Testis (tissue), 2 donors: ENCODE measurements around the gene SUSD6.

Experiments
- POLR2A ChIP-seq: fragments of 450-650 bp; IDR thresholded peaks from one replicate; pipeline ENCODE4 v1.6.1; 2017; ENCODE audit warnings: antibody characterized with exemption, mild to moderate bottlenecking, moderate library complexity
- TF ChIP-seq, protein P1 (sequence below), 3 experiments: fragments of 450-650 bp in 2 of 3; fragments of 200-600 bp in 1 of 3; sonication (generic) in 1 of 3; IDR thresholded peaks; one replicate each; pipeline ENCODE4 v1.5.1; 2016 to 2019; ENCODE audit warnings: antibody characterized with exemption in 3 of 3, mild to moderate bottlenecking in 2 of 3, moderate library complexity in 1 of 3

DNA sequence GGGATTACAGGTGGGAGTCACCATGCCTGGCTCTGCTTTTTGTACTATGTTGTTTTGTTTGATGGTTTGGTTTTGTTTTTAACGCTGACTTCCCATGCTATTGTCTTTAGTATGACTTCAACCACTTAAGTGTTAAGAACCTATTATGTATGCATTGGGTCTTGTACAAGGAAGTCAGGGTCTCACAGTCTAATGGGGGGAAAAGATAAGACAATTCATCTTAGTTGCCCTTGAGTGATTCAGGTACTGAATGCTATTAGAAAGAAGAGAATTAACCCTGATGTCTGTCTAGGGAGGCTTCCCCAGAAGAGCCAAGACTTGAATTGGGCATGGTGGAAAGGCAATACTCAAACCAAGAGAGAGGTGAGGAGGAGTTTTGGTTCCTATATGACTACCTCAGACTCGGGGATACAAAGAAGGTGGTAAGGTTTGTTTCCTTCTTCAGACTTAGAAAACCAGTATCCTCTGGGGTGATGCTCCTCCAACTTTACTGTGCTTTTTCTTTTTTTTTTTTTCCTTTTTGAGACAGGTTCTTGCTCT lies 64.6 kb downstream of the SUSD6 start:
- TF ChIP-seq, protein P1, sequence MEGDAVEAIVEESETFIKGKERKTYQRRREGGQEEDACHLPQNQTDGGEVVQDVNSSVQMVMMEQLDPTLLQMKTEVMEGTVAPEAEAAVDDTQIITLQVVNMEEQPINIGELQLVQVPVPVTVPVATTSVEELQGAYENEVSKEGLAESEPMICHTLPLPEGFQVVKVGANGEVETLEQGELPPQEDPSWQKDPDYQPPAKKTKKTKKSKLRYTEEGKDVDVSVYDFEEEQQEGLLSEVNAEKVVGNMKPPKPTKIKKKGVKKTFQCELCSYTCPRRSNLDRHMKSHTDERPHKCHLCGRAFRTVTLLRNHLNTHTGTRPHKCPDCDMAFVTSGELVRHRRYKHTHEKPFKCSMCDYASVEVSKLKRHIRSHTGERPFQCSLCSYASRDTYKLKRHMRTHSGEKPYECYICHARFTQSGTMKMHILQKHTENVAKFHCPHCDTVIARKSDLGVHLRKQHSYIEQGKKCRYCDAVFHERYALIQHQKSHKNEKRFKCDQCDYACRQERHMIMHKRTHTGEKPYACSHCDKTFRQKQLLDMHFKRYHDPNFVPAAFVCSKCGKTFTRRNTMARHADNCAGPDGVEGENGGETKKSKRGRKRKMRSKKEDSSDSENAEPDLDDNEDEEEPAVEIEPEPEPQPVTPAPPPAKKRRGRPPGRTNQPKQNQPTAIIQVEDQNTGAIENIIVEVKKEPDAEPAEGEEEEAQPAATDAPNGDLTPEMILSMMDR (IDR thresholded peaks at IDR 0.05) = no peak
- no peak for TF ChIP-seq POLR2A
